Karpas-422 (cell line): ENCODE data around the gene LTO1. TPM values are rescaled to one million over a fixed set of nuclear protein-coding genes. Genes with fewer than 3 reads are reported as not detected.
A peak's percentile ranks its signal among the peaks of the same experiment; 100 is the strongest.

Source experiments
- DNase-seq: peaks from one replicate; pipeline ENCODE4 v3.0.0-alpha.2; 2015
- H2AFZ ChIP-seq: fragments of 200-600 bp; sonication (generic); 2 replicates; pipeline ENCODE4 v1.6.1; 2014; ENCODE audit warnings: antibody characterized with exemption, low read length, mixed read lengths
- H3K27ac ChIP-seq: fragments of 200-600 bp; sonication (generic); 2 replicates; pipeline ENCODE4 v1.5.1; 2014; ENCODE audit warnings: mild to moderate bottlenecking, low read length, moderate library complexity
- H3K27me3 ChIP-seq: fragments of 200-600 bp; sonication (generic); 2 replicates; pipeline ENCODE4 v1.6.1; 2014; ENCODE audit warnings: low read length, mixed read lengths
- H3K36me3 ChIP-seq: fragments of 200-600 bp; sonication (generic); 2 replicates; pipeline ENCODE4 v1.6.1; 2014; ENCODE audit warnings: low read length, mixed read lengths; ENCODE audit not compliant: insufficient read depth
- H3K4me1 ChIP-seq: fragments of 200-600 bp; sonication (generic); 2 replicates; pipeline ENCODE4 v1.6.1; 2014; ENCODE audit warnings: mild to moderate bottlenecking, low read length, mixed read lengths
- H3K4me2 ChIP-seq: fragments of 200-600 bp; sonication (generic); 2 replicates; pipeline ENCODE4 v1.6.1; 2014; ENCODE audit warnings: low read length, low read depth, mild to moderate bottlenecking; ENCODE audit not compliant: poor library complexity, severe bottlenecking
- H3K4me3 ChIP-seq: fragments of 200-600 bp; sonication (generic); 2 replicates; pipeline ENCODE4 v1.5.1; 2014; ENCODE audit warnings: mild to moderate bottlenecking, antibody characterized with exemption, low read length, mixed read lengths
- H3K79me2 ChIP-seq: fragments of 200-600 bp; sonication (generic); 2 replicates; pipeline ENCODE4 v1.6.1; 2014; ENCODE audit warnings: mild to moderate bottlenecking, low read length, mixed read lengths
- H3K9ac ChIP-seq: fragments of 200-600 bp; sonication (generic); 2 replicates; pipeline ENCODE4 v1.6.0; 2014; ENCODE audit warnings: low read length
- H3K9me2 ChIP-seq: fragments of 200-600 bp; sonication (generic), shearing (Covaris generic); replicated peaks from 2 replicates; pipeline ENCODE4 v1.6.0; 2014; ENCODE audit warnings: mild to moderate bottlenecking, low read length, moderate library complexity; ENCODE audit not compliant: insufficient read depth
- H3K9me3 ChIP-seq: fragments of 300-700, 200-600 bp; sonication (generic); 2 replicates; pipeline ENCODE4 v1.6.1; 2014; ENCODE audit warnings: low read length, mixed read lengths
- H4K20me1 ChIP-seq: fragments of 200-600 bp; sonication (generic); 2 replicates; pipeline ENCODE4 v1.6.1; 2014; ENCODE audit warnings: mild to moderate bottlenecking, antibody characterized with exemption, low read length, low read depth; ENCODE audit not compliant: insufficient read depth
- total RNA-seq: library from RNA; depleted of rRNA; stranded (reverse); fragments of >200 nt; shearing (Covaris generic); gene quantifications from 2 replicates; pipeline ENCODE4 v1.2.3, GENCODE V29; 2014; ENCODE audit warnings: low replicate concordance

The LTO1 gene
- total RNA-seq, 1 experiment from 2014 or later: 26.2 TPM

DNA sequence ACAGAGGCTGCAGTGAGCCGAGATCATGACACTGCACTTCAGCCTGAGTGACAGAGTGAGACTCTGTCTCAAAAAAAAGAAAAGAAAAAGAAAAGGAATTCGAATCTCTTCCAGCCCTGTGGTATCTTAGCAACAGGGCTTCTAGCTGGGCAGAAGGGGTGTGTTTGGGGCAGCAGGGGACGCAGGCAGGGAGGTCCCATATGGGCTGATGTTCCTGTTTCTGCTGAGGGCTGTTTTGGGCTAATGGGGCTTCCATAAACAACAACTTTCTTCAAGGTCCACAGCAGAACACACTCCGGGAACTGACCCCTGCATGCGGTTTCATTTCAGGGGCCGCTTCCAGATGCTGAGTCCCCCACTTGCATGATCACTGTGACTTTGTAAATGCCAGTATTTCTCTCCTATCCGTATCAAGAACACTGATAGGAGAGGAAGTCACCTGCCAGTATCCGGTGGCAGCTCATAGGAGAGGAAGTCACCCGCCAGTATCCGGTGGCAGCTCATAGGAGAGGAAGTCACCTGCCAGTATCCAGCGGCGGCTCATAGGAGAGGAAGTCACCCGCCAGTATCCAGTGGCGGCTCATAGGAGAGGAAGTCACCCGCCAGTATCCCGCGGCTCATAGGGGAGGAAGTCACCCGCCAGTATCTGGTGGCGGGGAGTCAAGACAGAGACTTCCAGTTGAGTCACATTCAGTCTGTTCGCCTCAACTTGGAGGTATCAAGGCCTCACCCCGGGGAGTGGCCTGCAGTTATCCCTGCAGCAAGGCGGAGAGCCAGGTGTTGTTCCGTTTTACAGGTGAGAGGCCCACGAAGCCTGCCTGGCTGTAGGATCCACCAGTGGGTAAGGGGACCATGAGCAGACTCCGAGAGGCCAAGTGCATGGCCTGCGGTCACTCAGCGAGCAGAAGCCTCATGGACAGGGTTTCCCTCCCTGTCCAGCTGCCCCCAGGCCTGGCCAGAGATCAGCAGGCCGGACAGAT, 37.0 kb upstream of the LTO1 start:
- no peaks in the 10 kb centered on the region for H3K9me3 ChIP-seq
- H3K27me3 ChIP-seq: no peaks in the 10 kb centered on the region
- no peak overlapping the region for H3K27ac ChIP-seq
- no peaks in the 10 kb centered on the region for H3K36me3 ChIP-seq
- no peaks in the 10 kb centered on the region for H4K20me1 ChIP-seq
- H3K79me2 ChIP-seq: no peaks in the 10 kb centered on the region
- H2AFZ ChIP-seq: no peak overlapping the region
- no peak overlapping the region for H3K4me2 ChIP-seq
- no peaks in the 10 kb centered on the region for H3K9me2 ChIP-seq
- no peak for DNase-seq
- no peaks in the 10 kb centered on the region for H3K4me1 ChIP-seq
- no peak overlapping the region for H3K4me3 ChIP-seq
- H3K9ac ChIP-seq: no peak overlapping the region

DNA sequence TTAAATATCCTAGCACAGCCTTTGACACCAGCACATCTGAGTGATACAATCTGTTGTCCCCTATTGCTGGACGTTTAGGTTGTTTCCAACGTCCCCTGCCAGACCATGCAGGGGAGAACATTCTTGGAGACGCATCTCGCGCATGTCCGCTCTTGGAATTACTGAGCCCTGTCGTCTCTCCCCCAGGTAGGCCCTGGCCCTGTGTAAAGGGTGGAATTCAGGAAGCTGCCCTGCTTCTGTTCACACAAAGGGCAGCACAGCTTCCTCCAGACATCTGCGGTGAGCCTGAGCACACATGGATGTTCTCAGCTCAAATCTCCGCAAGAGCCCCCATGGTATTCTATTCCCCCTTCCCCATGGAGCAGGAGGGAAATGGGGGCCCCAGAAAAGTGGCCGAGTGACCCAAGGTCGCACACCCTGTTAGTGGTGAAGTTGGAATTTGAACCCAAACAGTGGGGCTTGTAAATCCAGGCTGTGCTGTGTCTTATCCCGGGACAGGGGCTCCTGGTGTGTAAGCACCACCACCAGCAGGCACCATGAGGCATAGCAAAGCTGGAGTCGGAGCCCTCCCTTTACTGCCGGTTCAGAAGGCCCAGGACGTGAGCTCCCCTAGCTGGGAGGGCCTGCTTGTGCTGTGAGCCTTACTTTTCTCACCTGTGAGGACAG, 33.7 kb upstream of the LTO1 start:
- no peak for DNase-seq
- H3K36me3 ChIP-seq: no peaks in the 10 kb centered on the region
- H4K20me1 ChIP-seq: no peaks in the 10 kb centered on the region
- no peak overlapping the region for H3K4me3 ChIP-seq
- no peak overlapping the region for H3K27ac ChIP-seq
- peaks cover 2% of the 10 kb centered on the region; the same call in 1 of the 2 replicates for H3K4me1 ChIP-seq
- H3K9me2 ChIP-seq: no peaks in the 10 kb centered on the region
- H3K27me3 ChIP-seq: no peaks in the 10 kb centered on the region
- H3K79me2 ChIP-seq: no peaks in the 10 kb centered on the region
- H2AFZ ChIP-seq: no peak overlapping the region
- H3K4me2 ChIP-seq: no peak overlapping the region
- no peaks in the 10 kb centered on the region for H3K9me3 ChIP-seq
- no peak overlapping the region for H3K9ac ChIP-seq

DNA sequence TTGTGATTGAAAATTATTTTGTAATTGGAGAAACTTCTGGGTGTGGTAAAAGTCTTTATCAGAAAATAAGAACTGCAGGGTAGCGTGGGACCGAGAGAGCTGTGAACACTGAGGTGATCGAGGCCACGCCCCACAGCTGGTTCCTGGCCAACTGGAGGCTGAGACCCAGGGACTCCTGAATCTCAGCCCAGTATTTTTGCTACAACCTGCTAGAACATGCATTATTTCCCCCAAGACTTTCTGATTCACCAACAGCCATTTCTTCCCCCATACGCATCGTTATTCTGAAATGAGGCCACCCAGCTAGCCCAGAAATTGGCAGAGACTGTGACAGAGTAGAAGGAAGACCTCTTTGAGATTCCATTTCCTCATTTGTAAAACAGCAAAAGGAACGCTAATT, 32.0 kb upstream of the LTO1 start:
- H3K4me3 ChIP-seq: peak overlapping the region; percentile 37; the same call in 1 of the 2 replicates
- H3K27ac ChIP-seq: no peak overlapping the region
- H3K9me3 ChIP-seq: no peaks in the 10 kb centered on the region
- peak overlapping the region; percentile 36 for H3K9ac ChIP-seq
- peak; percentile 47 for DNase-seq
- H3K4me1 ChIP-seq: peaks cover 2% of the 10 kb centered on the region; the same call in 1 of the 2 replicates
- no peak overlapping the region for H2AFZ ChIP-seq
- H3K27me3 ChIP-seq: no peaks in the 10 kb centered on the region
- peak overlapping the region; percentile 58 for H3K4me2 ChIP-seq
- H3K36me3 ChIP-seq: no peaks in the 10 kb centered on the region
- H3K9me2 ChIP-seq: no peaks in the 10 kb centered on the region
- no peaks in the 10 kb centered on the region for H4K20me1 ChIP-seq
- H3K79me2 ChIP-seq: no peaks in the 10 kb centered on the region

DNA sequence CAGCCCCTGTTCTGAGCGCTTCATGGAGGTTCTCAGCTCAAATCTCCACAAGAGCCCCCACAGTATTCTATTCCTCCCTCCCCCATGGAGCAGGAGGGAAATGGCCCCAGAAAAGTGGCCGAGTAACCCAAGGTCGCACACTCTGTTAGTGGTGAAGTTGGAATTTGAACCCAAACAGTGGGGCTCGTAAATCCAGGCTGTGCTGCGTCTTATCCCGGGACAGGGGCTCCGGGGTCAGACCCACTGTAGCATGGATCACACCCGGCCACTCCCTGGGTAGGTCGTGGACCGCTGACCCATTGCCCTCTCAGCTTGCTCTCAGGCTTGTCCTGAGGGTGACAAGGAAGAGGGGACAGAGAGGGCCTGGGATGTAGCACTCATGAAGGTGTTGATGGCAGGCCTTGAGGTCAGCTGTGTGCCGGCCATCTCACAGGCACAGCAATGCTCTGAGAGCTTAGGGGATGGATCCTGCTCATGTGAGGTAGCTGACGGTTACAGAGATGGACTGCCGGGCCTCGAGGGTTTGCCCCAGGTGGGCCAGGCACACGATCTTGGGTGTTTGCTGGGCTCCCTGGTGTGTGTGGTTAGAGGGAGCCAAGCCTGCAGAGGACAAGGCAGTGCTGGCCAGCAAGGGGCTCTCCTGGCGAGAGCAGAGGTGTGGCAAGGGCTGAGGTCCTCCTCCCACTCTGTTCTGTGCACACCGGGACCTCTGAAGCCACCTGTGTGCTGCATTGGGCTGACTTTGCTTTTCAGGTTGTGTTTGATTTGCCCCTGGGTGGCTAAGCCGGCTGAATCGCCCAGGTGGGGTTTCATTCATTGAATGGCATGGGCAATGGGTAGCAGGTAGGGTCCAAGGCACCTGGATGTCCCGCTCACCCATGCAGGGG, 31.0 kb upstream of the LTO1 start:
- Histone ChIP-seq H3K9me3 (no peaks in the 10 kb centered on the region), H3K9ac (no peak overlapping the region), H4K20me1 (no peaks in the 10 kb centered on the region), H3K4me1 (peaks cover 2% of the 10 kb centered on the region; the same call in 1 of the 2 replicates), H3K4me3 (no peak overlapping the region), H3K79me2 (no peaks in the 10 kb centered on the region), H3K4me2 (no peak overlapping the region), H3K36me3 (no peaks in the 10 kb centered on the region), H3K27ac (no peak overlapping the region), H3K27me3 (no peaks in the 10 kb centered on the region), H3K9me2 (no peaks in the 10 kb centered on the region), H2AFZ (no peak overlapping the region)
- no peak for DNase-seq

DNA sequence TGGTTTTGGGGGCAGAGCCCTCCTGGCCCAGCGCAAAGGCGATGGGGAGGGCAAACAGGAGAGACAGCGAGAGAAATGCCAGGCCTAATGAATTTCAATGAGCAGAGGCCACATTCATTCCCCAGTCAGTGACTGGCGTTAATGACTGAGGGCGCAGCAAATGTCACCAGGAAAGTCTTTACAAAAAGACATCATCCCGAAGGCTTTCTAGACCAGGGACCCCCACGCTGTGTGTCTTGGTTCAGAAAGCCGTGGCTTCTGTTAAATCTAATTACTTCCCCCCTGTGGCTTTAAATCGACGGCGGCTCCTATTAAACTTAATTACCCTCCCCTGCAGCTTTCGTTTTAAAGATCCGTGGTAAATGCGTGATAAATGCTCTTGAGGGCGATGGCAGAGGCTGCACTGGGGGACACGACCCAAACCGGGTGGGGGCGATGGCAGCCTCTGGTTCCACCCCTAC, 30.2 kb upstream of the LTO1 start:
- Histone ChIP-seq H3K4me2 (no peak overlapping the region), H3K9me3 (no peaks in the 10 kb centered on the region), H4K20me1 (no peaks in the 10 kb centered on the region), H3K27me3 (no peaks in the 10 kb centered on the region), H3K4me3 (no peak overlapping the region), H3K9ac (no peak overlapping the region), H3K9me2 (no peaks in the 10 kb centered on the region), H3K4me1 (peaks cover 2% of the 10 kb centered on the region; the same call in 1 of the 2 replicates), H3K79me2 (no peaks in the 10 kb centered on the region), H2AFZ (no peak overlapping the region), H3K36me3 (no peaks in the 10 kb centered on the region), H3K27ac (no peak overlapping the region)
- DNase-seq: no peak

DNA sequence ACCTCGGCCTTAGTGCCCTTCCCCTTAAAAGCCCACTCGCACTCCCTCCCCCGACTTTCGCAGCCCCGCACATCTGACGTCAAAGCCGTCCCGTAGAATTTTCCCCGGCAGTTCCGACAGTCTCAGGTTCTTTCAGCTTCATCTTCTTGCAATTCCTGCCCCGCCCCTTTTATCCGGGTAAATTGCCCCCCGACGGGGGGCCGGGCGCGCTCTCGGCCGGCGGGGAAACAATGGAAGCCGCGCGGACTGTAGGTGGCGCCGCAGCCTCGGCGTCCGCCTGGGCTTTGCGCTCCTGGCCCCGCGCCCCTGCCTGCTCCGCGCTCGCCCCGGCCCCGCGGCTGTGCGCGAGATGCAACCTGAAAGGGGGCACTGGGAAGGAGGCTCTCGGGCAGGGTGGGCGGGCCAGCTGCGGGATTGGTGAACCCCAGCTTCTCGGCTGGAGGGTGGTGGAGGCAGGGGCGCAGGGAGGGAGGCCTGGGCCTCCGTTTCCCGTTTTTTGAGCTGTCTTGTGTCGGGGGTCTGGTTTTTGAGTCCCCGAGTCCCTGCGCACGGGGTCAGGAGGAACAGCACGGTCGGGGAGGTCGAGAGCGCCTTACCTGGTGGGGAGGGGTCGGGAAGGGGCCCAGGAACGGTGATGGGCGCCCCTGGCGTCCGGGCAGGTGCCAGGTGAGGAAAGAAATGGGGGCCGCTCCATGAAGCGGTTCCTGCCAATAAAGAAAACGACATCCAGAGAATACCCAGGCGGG, 29.5 kb upstream of the LTO1 start:
- H3K27me3 ChIP-seq: no peaks in the 10 kb centered on the region
- H3K9ac ChIP-seq: no peak overlapping the region

DNA sequence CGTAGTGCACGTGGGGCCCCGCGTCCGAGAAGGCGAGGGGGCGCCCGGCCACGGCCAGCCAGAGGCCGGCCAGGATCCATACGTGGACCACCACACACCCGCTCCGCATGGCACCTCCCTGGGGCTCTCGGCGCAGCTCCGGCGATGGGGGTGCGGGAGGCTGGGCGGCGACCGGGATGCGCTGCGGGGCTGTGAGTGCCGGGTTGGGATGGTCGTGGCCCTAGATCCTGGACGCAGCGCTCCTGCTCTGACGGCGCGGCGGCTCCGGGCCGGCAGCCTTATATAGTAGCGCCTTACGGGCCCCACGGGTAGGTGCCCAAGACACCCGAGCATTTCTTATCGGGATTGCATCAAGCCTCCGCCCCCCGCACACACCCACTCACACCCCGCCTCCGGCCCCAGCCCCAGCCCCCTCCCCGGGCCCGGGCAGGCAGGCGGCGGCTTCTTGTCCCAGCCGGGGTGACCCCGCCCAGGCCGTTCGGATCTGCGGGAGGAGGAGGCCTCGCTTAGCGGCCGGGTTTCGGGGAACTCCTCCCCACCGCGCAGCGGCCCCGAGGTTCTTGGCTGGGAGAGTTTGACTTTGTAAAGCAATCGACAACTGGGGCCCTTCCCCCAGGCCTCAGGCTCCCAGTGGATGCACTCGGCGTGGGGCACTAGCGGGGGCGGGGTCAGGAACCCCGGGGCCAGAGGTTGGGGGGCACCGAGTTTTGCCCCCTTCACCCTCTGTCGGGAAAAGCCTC, 28.8 kb upstream of the LTO1 start, which contains the start of gene FGF19:
Gene FGF19, minus strand, starts transcription at position 255 of the 740 bp plus-strand sequence. Its CDS starts 146 bp downstream, at position 109.
- H3K79me2 ChIP-seq: no peaks in the 10 kb centered on the region
- no peaks in the 10 kb centered on the region for H3K9me2 ChIP-seq
- H4K20me1 ChIP-seq: peaks cover 3% of the 10 kb centered on the region; the same call in 1 of the 2 replicates
- H3K4me2 ChIP-seq: no peak within 1 kb of the TSS
- H3K4me1 ChIP-seq: peaks cover 8% of the 10 kb centered on the region
- H3K27ac ChIP-seq: no peak within 1 kb of the TSS
- no peaks in the 10 kb centered on the region for H3K36me3 ChIP-seq
- H3K9ac ChIP-seq: no peak within 1 kb of the TSS
- no peak within 1 kb of the TSS for H2AFZ ChIP-seq
- H3K4me3 ChIP-seq: no peak within 1 kb of the TSS
- no peaks in the 10 kb centered on the region for H3K9me3 ChIP-seq
- no peak for DNase-seq
- H3K27me3 ChIP-seq: no peaks in the 10 kb centered on the region

More for the DNA sequence above, 29.5 kb upstream of the LTO1 start:
- no peaks in the 10 kb centered on the region for H4K20me1 ChIP-seq
- H2AFZ ChIP-seq: no peak overlapping the region
- no peak overlapping the region for H3K27ac ChIP-seq
- no peaks in the 10 kb centered on the region for H3K79me2 ChIP-seq
- no peaks in the 10 kb centered on the region for H3K9me3 ChIP-seq
- no peak overlapping the region for H3K4me2 ChIP-seq
- H3K4me3 ChIP-seq: no peak overlapping the region
- DNase-seq: no peak
- no peaks in the 10 kb centered on the region for H3K36me3 ChIP-seq
- H3K4me1 ChIP-seq: peaks cover 2% of the 10 kb centered on the region; the same call in 1 of the 2 replicates
- H3K9me2 ChIP-seq: no peaks in the 10 kb centered on the region
